Hindlimb muscle (tissue), 1 donor: ENCODE results near the gene FKBP1A. TPM values are rescaled to one million over a fixed set of nuclear protein-coding genes. Genes with fewer than 3 reads are reported as not detected.

Experiments used
- DNase-seq: peaks from one replicate; pipeline ENCODE4 v3.0.0-alpha.2; 2013
- polyA plus RNA-seq: library from polyadenylated mRNA; unstranded; fragments of 120-200 nt; gene quantifications from one replicate; pipeline ENCODE4 v1.2.1, GENCODE V29; 2013; ENCODE audit not compliant: insufficient read length

FKBP1A gene
- polyA plus RNA-seq, 1 donor = 257 TPM

- DNase-seq = no peak
Measured at GRCh38 chr20:1383623-1384404, 9.0 kb downstream of the FKBP1A start.

GRCh38 chr20:1382670-1383069 is 10.2 kb downstream of the FKBP1A start:
- no peak for DNase-seq

- DNase-seq = no peak
Measured at GRCh38 chr20:1381753-1382591, 10.9 kb downstream of the FKBP1A start.

GRCh38 chr20:1378735-1379125 is 14.1 kb downstream of the FKBP1A start:
- DNase-seq = no peak

- DNase-seq = no peak
Measured at GRCh38 chr20:1377984-1378734, 14.7 kb downstream of the FKBP1A start.

- DNase-seq = no peak
Measured at GRCh38 chr20:1377341-1377871, 15.4 kb downstream of the FKBP1A start.

GRCh38 chr20:1376408-1377270 is 16.2 kb downstream of the FKBP1A start:
- no peak for DNase-seq

GRCh38 chr20:1376007-1376406 is 16.8 kb downstream of the FKBP1A start:
- DNase-seq = no peak

GRCh38 chr20:1375515-1375914 is 17.3 kb downstream of the FKBP1A start:
- DNase-seq = no peak

GRCh38 chr20:1374246-1374645 is 18.6 kb downstream of the FKBP1A start:
- no peak for DNase-seq

GRCh38 chr20:1373614-1374013 is 19.2 kb downstream of the FKBP1A start:
- no peak for DNase-seq

GRCh38 chr20:1373036-1373435 is 19.8 kb downstream of the FKBP1A start:
- DNase-seq = no peak

GRCh38 chr20:1371830-1372539 is 20.9 kb downstream of the FKBP1A start:
- no peak for DNase-seq

- no peak for DNase-seq
Measured at GRCh38 chr20:1371202-1371782, 21.6 kb downstream of the FKBP1A start.

- no peak for DNase-seq
Measured at GRCh38 chr20:1370548-1371110, 22.2 kb downstream of the FKBP1A start.

- DNase-seq = no peak
Measured at GRCh38 chr20:1369970-1370369, 22.9 kb downstream of the FKBP1A start.

- DNase-seq = no peak
Measured at GRCh38 chr20:1368448-1369199, 24.2 kb downstream of the FKBP1A start.

- no peak for DNase-seq
Measured at GRCh38 chr20:1367479-1367878, 25.4 kb downstream of the FKBP1A start.

- DNase-seq = no peak
Measured at GRCh38 chr20:1364106-1364505, 28.7 kb downstream of the FKBP1A start.

GRCh38 chr20:1363522-1363921 is 29.3 kb downstream of the FKBP1A start:
- DNase-seq = no peak
